Measurements from ENCODE around the gene PRRG4.
A peak's percentile ranks its signal among the peaks of the same experiment; 100 is the strongest.

PRRG4 gene

GRCh38 chr11:32890843-32891656, 61.3 kb downstream of the PRRG4 start:
- Histone ChIP-seq H3K27ac (ENCODE audit: insufficient read depth, low read length, poor library complexity, severe bottlenecking) (no peak overlapping the region), H3K27me3 (replicated peaks; ENCODE audit: control insufficient read depth, insufficient read depth, low read length, poor library complexity, severe bottlenecking) (no peaks in the 10 kb centered on the region), H3K4me1 (ENCODE audit: control insufficient read depth, insufficient read depth, low read length, poor library complexity, severe bottlenecking) (peaks cover 13% of the 10 kb centered on the region), H3K36me3 (ENCODE audit: control insufficient read depth, insufficient read depth, low read length) (no peaks in the 10 kb centered on the region), H3K9me3 (ENCODE audit: control insufficient read depth, low read length) (no peaks in the 10 kb centered on the region), H3K4me3 (ENCODE audit: insufficient read depth, low read depth, low read length, poor library complexity, severe bottlenecking) (no peak overlapping the region)
- DNase-seq = no peak

DNA sequence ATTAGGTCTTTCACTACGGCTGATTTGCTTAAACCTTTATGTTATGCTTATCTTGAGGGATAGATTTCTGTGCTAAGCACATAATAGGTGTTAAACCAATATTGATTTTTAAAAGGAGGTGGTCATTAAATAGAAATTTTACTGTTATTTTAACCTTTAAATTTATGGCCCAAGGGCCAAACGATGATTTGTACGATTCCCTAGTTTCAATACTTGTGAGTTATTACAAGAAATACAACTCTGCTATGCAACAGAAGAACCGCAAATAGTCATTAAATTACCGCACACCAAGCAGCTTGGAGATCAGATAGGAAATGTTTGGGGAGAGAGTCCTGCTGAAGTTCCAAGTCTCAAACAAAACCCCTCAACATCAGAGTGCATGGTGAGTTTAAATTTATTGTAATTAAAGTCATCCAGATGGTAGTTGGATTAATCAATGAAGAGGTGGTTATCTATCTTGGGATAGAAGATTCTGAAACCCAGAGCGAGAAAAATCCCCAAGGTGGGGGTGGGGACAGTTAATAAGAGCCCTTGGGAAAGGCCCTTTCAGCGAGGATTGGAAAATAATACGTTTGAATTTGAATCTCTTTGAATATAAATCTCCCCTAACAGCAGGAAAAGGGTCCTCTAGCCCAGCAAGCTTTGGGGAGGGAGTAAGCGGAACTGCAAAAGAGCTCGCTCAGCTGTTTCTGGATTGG, 62.1 kb downstream of the PRRG4 start:
- H3K4me1 ChIP-seq (ENCODE audit: control insufficient read depth, insufficient read depth, low read length, poor library complexity, severe bottlenecking) = peaks cover 13% of the 10 kb centered on the region
- peak overlapping the region; percentile 79 for H3K4me3 ChIP-seq (ENCODE audit: insufficient read depth, low read depth, low read length, poor library complexity, severe bottlenecking)
- no peaks in the 10 kb centered on the region for H3K27me3 ChIP-seq (replicated peaks; ENCODE audit: control insufficient read depth, insufficient read depth, low read length, poor library complexity, severe bottlenecking)
- H3K36me3 ChIP-seq (ENCODE audit: control insufficient read depth, insufficient read depth, low read length) = no peaks in the 10 kb centered on the region
- DNase-seq = no peak
- no peaks in the 10 kb centered on the region for H3K9me3 ChIP-seq (ENCODE audit: control insufficient read depth, low read length)
- H3K27ac ChIP-seq (ENCODE audit: insufficient read depth, low read length, poor library complexity, severe bottlenecking) = peak overlapping the region; percentile 79

GRCh38 chr11:32892355-32893092, 62.8 kb downstream of the PRRG4 start, which contains the start of gene QSER1:
QSER1 (plus strand) TSS chr11:32892811; CDS start chr11:32893126, 315 bp downstream.
- Histone ChIP-seq H3K27me3 (replicated peaks; ENCODE audit: control insufficient read depth, insufficient read depth, low read length, poor library complexity, severe bottlenecking) (no peaks in the 10 kb centered on the region), H3K4me3 (ENCODE audit: insufficient read depth, low read depth, low read length, poor library complexity, severe bottlenecking) (peak within 1 kb of the TSS; percentile 92), H3K9me3 (ENCODE audit: control insufficient read depth, low read length) (no peaks in the 10 kb centered on the region), H3K27ac (ENCODE audit: insufficient read depth, low read length, poor library complexity, severe bottlenecking) (peak within 1 kb of the TSS; percentile 79), H3K4me1 (ENCODE audit: control insufficient read depth, insufficient read depth, low read length, poor library complexity, severe bottlenecking) (peaks cover 13% of the 10 kb centered on the region), H3K36me3 (ENCODE audit: control insufficient read depth, insufficient read depth, low read length) (no peaks in the 10 kb centered on the region)
- peak; percentile 39 to 51 (median 50) for DNase-seq

- Histone ChIP-seq H3K9me3 (ENCODE audit: control insufficient read depth, low read length) (no peaks in the 10 kb centered on the region), H3K4me1 (ENCODE audit: control insufficient read depth, insufficient read depth, low read length, poor library complexity, severe bottlenecking) (peaks cover 13% of the 10 kb centered on the region), H3K36me3 (ENCODE audit: control insufficient read depth, insufficient read depth, low read length) (no peaks in the 10 kb centered on the region), H3K27ac (ENCODE audit: insufficient read depth, low read length, poor library complexity, severe bottlenecking) (peak overlapping the region; percentile 79), H3K4me3 (ENCODE audit: insufficient read depth, low read depth, low read length, poor library complexity, severe bottlenecking) (peak overlapping the region; percentile 92), H3K27me3 (replicated peaks; ENCODE audit: control insufficient read depth, insufficient read depth, low read length, poor library complexity, severe bottlenecking) (no peaks in the 10 kb centered on the region)
- peak in 1 of 3 donors; percentile 17 for DNase-seq
Measured at GRCh38 chr11:32893093-32893342, 63.3 kb downstream of the PRRG4 start.

- Histone ChIP-seq H3K27ac (ENCODE audit: insufficient read depth, low read length, poor library complexity, severe bottlenecking) (peak overlapping the region; percentile 43), H3K4me1 (ENCODE audit: control insufficient read depth, insufficient read depth, low read length, poor library complexity, severe bottlenecking) (peaks cover 13% of the 10 kb centered on the region), H3K9me3 (ENCODE audit: control insufficient read depth, low read length) (no peaks in the 10 kb centered on the region), H3K4me3 (ENCODE audit: insufficient read depth, low read depth, low read length, poor library complexity, severe bottlenecking) (peak overlapping the region; percentile 92), H3K27me3 (replicated peaks; ENCODE audit: control insufficient read depth, insufficient read depth, low read length, poor library complexity, severe bottlenecking) (no peaks in the 10 kb centered on the region), H3K36me3 (ENCODE audit: control insufficient read depth, insufficient read depth, low read length) (no peaks in the 10 kb centered on the region)
- DNase-seq = peak in 2 of 3 donors; percentile 17
Measured at GRCh38 chr11:32893343-32894148, 63.8 kb downstream of the PRRG4 start.

- peak in 1 of 3 donors; percentile 42 for DNase-seq
- Histone ChIP-seq H3K27ac (ENCODE audit: insufficient read depth, low read length, poor library complexity, severe bottlenecking) (peak overlapping the region; percentile 43), H3K4me3 (ENCODE audit: insufficient read depth, low read depth, low read length, poor library complexity, severe bottlenecking) (peak overlapping the region; percentile 92), H3K27me3 (replicated peaks; ENCODE audit: control insufficient read depth, insufficient read depth, low read length, poor library complexity, severe bottlenecking) (no peaks in the 10 kb centered on the region), H3K36me3 (ENCODE audit: control insufficient read depth, insufficient read depth, low read length) (no peaks in the 10 kb centered on the region), H3K9me3 (ENCODE audit: control insufficient read depth, low read length) (no peaks in the 10 kb centered on the region), H3K4me1 (ENCODE audit: control insufficient read depth, insufficient read depth, low read length, poor library complexity, severe bottlenecking) (peaks cover 13% of the 10 kb centered on the region)
Measured at GRCh38 chr11:32894149-32894827, 64.6 kb downstream of the PRRG4 start.

- Histone ChIP-seq H3K9me3 (ENCODE audit: control insufficient read depth, low read length) (no peaks in the 10 kb centered on the region), H3K27ac (ENCODE audit: insufficient read depth, low read length, poor library complexity, severe bottlenecking) (no peak overlapping the region), H3K36me3 (ENCODE audit: control insufficient read depth, insufficient read depth, low read length) (no peaks in the 10 kb centered on the region), H3K4me3 (ENCODE audit: insufficient read depth, low read depth, low read length, poor library complexity, severe bottlenecking) (no peak overlapping the region), H3K4me1 (ENCODE audit: control insufficient read depth, insufficient read depth, low read length, poor library complexity, severe bottlenecking) (peaks cover 13% of the 10 kb centered on the region), H3K27me3 (replicated peaks; ENCODE audit: control insufficient read depth, insufficient read depth, low read length, poor library complexity, severe bottlenecking) (no peaks in the 10 kb centered on the region)
- DNase-seq = no peak
Measured at GRCh38 chr11:32894921-32895320, 65.2 kb downstream of the PRRG4 start.

DNA sequence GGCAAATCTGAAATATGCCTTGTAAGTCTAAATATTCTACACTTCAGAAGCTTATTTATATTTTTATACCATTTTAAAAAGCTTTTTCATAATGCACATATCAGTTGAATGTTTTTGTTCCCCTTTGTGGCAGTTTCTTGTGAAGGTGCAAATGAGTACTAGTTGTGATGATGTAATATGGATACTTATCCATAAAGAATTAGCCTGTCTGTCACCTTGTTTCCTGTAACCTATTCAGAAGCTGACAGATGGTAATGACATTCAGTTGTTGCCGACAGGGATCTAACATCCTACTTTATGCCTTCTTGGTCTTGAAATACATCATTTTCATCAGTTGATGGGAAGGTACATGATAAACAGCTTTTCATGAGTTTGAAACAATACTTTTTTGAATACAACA, 65.7 kb downstream of the PRRG4 start:
- Histone ChIP-seq H3K27ac (ENCODE audit: insufficient read depth, low read length, poor library complexity, severe bottlenecking) (no peak overlapping the region), H3K36me3 (ENCODE audit: control insufficient read depth, insufficient read depth, low read length) (no peaks in the 10 kb centered on the region), H3K27me3 (replicated peaks; ENCODE audit: control insufficient read depth, insufficient read depth, low read length, poor library complexity, severe bottlenecking) (no peaks in the 10 kb centered on the region), H3K4me3 (ENCODE audit: insufficient read depth, low read depth, low read length, poor library complexity, severe bottlenecking) (no peak overlapping the region), H3K4me1 (ENCODE audit: control insufficient read depth, insufficient read depth, low read length, poor library complexity, severe bottlenecking) (peaks cover 13% of the 10 kb centered on the region), H3K9me3 (ENCODE audit: control insufficient read depth, low read length) (no peaks in the 10 kb centered on the region)
- DNase-seq = no peak

GRCh38 chr11:32897103-32897502, 67.4 kb downstream of the PRRG4 start:
- DNase-seq = no peak
- Histone ChIP-seq H3K36me3 (ENCODE audit: control insufficient read depth, insufficient read depth, low read length) (no peaks in the 10 kb centered on the region), H3K4me3 (ENCODE audit: insufficient read depth, low read depth, low read length, poor library complexity, severe bottlenecking) (no peak overlapping the region), H3K27ac (ENCODE audit: insufficient read depth, low read length, poor library complexity, severe bottlenecking) (no peak overlapping the region), H3K27me3 (replicated peaks; ENCODE audit: control insufficient read depth, insufficient read depth, low read length, poor library complexity, severe bottlenecking) (no peaks in the 10 kb centered on the region), H3K9me3 (ENCODE audit: control insufficient read depth, low read length) (no peaks in the 10 kb centered on the region), H3K4me1 (ENCODE audit: control insufficient read depth, insufficient read depth, low read length, poor library complexity, severe bottlenecking) (peaks cover 9% of the 10 kb centered on the region)

Data from effector memory CD4-positive, alpha-beta T cell (primary cell).